Measurements from ENCODE around the gene NBPF9.
"Not testable (repeated sequence)": the region's sequence is repeated elsewhere in the genome, so short reads cannot be mapped to it uniquely, and the experiment has no call there.

NBPF9 gene

DNA sequence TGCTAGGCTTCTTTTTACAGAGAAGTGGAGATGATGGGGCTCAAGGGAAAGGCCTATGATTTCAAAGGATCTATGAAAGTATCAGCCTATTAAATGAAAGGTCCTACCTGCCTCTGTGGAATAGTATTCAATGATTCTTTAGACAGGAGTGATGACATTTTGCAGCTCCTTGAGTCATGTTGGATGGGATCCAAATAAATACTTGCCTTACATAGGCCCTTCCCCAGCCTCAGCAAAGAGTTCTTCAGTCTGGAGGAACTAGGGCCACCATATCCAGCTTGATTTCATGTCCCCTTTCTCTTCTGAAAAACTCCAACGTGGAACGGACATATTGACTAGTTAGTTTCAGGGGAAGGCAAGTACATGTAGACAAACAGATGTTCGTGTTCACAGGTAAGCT is 87.8 kb downstream of the NBPF9 start:
- DNase-seq (ENCODE audit: low read depth) = not testable (repeated sequence)

DNA sequence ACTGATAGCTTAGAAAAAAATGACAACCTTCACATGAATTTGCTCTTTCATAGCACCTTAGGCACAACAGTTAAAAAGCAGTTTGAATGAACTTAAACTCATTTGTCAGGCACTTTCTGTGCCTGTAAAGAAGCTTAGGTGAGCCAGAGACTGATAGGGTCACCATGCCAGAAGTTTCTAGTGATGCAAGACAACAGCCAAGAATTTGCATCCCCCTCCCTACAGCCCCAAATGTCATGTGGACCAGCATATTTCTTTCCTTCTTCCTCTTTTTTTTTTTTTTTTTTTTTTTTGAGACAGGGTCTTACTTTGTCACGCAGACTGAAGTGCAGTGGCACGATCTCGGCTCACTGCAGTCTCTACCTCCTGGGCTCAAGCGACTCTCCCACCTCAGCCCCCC is 89.8 kb downstream of the NBPF9 start:
- not testable (repeated sequence) for DNase-seq (ENCODE audit: low read depth)

DNA sequence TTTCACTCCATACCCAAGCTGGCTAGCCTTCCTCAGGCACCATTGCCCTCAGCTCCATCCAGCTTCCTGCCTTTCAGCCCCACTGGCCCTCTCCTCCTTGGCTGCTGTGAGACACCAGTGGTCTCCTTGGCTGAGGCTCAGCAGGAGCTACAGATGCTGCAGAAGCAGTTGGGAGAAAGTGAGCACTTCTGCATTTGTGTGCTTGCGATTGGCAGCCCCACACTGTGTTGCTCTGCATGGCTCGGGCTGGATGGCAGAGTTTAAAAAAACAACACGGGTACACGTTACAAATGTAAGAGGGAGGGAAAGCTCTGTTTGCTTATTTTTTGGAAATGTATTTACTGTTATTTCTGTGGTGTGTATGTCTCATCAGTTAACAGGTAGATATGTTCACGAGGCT is 90.8 kb downstream of the NBPF9 start:
- DNase-seq (ENCODE audit: low read depth) = not testable (repeated sequence)

DNA sequence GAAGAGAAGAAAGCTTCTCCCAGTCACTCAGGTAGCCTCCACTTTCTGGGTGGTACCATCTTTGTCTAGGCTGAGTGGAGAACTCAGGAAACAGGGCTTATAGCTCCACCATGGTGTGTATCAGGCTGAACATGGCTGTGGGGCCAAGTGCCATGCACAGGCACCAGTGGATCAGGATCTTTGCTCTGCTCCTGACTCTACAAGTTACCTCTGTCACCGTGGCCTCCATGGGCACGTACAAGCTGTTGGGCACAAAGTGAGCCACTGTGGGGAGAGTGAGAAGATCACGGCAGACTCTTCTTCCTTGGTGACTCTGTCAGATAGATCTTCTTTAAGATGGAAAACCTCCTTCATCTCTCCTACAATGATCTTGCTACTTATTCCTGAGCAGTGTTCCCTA is 93.6 kb downstream of the NBPF9 start:
- DNase-seq (ENCODE audit: low read depth) = not testable (repeated sequence)

GRCh38 chr1:149008769-149009168 is 94.6 kb downstream of the NBPF9 start:
- DNase-seq (ENCODE audit: low read depth) = not testable (repeated sequence)

DNA sequence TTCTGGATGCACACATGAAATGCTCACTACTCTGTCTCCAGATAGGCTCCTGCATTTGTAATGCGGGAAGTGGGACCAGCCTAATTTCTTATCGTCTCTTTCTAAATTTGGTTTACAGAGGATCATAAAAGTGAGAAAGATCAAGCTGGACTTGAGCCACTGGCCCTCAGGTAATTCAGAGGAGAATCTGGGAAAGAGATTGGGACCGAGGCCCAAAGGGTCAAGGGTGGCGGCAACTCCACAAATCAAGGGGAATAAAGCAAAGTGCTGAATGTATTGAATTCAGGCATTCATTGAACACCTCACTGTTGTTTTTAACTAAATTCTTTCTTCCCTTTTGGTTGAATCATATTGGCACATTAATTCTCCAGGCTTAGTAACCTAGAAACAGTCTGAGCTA is 95.0 kb downstream of the NBPF9 start:
- not testable (repeated sequence) for DNase-seq (ENCODE audit: low read depth)
